HG03354 (cell line): ENCODE data around the gene HELQ.
A peak's percentile ranks its signal among the peaks of the same experiment; 100 is the strongest.
"Not testable (repeated sequence)": the region's sequence is repeated elsewhere in the genome, so short reads cannot be mapped to it uniquely, and the experiment has no call there.

ENCODE experiments used
- ATAC-seq: cut with Tn5 transposase; IDR thresholded peaks from one replicate; pipeline ENCODE4 v1.9.1; 2021; ENCODE audit warnings: mild to moderate bottlenecking; ENCODE audit not compliant: unreplicated experiment, poor library complexity, severe bottlenecking

The HELQ gene

GRCh38 chr4:83440899-83441298 is 14.7 kb downstream of the HELQ start:
- ATAC-seq, result peak; percentile 50

DNA sequence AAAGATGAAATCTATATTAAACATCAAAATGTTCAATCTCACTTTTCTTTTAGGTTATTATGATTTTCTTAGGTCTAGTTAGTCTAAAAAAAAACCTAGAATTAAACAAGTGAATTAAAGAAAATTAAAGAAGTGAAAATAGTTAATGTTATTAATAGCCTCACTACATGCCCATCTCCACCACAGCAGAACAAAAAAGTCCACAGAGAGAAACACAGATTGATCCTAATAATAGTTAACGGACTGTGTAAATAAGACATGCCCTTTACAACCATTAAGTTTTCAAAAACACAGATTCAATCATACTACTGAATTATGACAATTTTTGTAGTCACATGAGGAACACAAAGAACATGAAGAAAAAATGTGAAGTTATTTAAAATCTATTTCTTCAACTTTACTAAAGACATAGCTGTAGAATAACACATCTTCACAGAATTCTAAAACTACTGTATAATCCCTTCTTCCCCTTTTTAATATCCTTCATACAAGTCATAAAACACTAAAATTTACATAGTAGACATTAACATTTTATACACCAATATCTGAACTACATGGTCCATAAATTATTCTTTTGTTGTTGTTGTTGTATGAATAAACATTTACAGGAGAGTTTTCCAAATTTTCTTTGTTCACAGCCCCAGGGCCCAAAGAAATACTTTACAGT is 15.3 kb downstream of the HELQ start:
- no peak for ATAC-seq

GRCh38 chr4:83438719-83439118 is 16.9 kb downstream of the HELQ start:
- ATAC-seq, result no peak

DNA sequence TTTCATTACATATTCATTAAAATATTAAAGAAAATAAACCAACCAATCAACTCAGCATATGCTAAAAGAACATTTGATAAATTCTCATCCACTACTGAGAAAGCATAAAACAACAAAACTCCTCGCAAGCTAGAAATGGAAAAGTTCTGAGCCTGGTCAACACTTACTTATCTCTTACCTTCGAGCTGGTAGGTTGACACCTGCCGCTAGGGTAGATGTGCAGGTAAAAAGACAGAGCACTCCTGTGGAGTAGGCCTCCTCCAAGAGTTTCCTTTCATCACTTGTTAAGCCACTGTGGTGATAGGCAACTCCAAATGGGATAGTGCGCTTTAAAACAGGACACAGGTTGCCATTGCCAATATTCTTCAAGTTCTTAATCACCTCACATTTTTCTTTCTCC is 18.9 kb downstream of the HELQ start:
- no peak for ATAC-seq

- ATAC-seq, result no peak
Measured at GRCh38 chr4:83431200-83431599, 24.4 kb downstream of the HELQ start.

- ATAC-seq, result no peak
Measured at GRCh38 chr4:83418211-83418610, 37.4 kb downstream of the HELQ start.

DNA sequence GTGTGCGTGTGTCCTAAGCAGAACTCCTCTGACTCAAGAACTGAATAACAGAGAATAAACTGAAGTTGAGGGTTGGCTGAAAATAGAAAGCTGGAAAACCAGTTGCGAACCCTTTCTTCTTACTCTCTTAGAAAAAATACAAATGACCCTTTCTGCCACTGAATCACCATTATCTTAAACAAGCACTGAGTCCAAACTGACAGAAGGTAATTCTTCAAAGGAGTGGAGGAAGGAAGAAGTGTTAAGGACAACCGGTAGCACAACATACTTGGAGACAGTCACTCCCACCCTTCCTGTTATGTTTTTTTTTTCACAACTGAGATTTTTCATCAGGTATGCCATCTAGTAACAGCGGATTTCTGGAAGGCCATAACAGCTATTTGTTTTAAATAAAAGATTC is 38.1 kb downstream of the HELQ start:
- no peak for ATAC-seq

GRCh38 chr4:83413676-83414075 is 41.9 kb downstream of the HELQ start:
- no peak for ATAC-seq

DNA sequence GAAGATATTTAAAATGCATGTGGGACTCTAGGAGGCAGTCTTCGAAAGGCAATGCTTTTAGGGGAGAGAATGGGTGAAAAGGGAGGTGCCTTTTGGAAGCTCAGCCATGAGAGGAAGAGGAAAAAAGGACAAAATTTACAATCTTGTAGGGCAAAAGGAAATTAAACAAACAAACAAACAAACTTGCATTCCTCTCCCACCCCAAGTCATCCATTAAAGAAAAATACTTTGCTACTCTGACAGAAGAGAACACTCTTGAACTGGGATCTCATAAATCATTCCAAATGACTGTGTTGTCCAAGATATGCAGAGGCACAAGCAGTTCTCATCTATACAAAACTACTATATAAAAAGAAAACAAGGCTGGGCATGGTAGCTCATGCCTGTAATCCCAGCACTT is 46.7 kb downstream of the HELQ start:
- no peak for ATAC-seq

- ATAC-seq, result no peak
Measured at GRCh38 chr4:83405844-83406816, 49.5 kb downstream of the HELQ start.

DNA sequence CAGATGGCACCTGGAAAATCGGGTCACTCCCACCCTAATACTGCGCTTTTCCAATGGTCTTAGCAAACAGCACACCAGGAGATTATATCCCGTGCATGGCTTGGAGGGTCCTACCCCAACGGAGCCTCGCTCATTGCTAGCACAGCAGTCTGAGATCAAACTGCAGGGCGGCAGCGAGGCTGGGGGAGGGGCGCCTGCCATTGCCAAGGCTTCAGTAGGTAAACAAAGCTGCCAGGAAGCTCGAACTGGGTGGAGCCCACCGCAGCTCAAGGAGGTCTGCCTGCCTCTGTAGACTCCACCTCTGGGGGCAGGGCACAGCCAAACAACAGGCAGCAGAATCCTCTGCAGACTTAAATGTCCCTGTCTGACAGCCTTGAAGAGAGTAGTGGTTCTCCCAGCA is 57.5 kb downstream of the HELQ start:
- ATAC-seq, result not testable (repeated sequence)

- no peak for ATAC-seq
Measured at GRCh38 chr4:83393908-83394307, 61.7 kb downstream of the HELQ start.

DNA sequence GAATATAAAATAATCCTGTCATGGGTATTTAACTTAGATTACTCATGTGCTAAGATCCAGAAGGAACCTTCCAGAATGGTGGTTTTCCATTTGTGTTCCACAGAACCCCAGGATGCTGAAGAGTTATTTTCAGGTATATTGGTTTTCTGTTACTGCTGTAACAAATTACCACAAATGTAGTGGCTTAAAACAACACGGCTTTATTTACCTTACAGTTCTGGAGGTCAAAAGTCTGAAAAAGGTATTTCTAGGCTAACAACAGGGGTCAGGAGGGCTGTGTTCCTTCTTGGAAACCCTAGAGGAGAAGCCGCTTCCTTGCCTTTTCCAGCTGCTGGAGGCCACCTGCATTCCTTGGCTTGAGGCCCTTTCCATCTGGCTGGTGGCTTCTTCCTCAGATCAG is 63.1 kb downstream of the HELQ start:
- ATAC-seq, result no peak

- no peak for ATAC-seq
Measured at GRCh38 chr4:83390944-83391343, 64.7 kb downstream of the HELQ start.

DNA sequence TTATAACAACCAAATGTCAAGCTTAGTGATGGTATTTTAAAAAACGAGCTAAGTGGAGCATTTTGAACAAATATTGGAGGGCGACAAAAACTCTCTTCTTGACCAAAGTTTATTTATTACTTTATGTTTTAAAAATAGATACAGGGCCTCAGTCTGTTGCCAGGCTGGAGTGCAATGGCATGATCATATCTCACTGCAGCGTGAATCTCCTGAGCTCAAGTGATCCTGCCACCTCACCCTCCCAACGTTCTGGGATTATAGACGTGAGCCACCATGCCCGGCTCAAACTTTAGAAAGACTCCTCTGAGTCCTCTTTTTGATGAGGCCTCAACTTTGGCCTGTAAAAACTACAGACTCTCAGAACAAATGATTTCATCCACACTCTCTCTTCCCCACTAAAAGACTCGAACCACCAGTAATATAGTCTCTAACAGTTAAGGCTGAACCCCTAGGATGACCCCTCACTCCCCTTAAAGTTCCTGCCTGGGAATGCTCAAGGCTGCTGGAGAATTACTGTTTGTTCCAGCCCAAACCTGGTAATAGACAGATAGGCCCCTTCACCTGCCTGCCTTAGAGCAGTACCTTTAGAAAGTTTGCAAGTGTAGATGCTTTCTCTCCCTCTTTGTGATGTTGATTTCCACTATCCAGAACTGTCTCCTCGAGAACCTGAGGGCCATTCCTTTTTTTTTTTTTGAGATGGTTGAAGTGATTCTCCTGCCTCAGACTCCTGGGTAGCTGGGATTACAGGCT is 65.7 kb downstream of the HELQ start:
- ATAC-seq, result no peak

GRCh38 chr4:83389037-83389720 is 66.4 kb downstream of the HELQ start:
- ATAC-seq, result no peak

DNA sequence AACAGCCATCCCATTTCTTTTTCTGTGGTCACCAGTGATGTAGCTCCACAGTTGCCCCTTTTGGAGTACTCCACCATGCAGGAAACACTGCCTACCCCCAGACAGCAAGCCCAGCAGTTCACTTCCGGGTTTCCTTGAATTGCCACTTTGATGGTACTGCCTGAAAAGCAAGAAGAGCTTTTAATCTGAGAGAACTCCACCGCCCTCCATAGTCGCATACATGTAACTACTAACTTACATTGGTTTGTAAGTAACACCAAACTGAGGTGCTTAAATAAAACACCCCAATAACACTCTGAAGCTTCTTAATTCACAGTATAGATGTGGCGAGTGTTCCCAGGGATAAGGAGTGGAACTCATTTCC is 67.3 kb downstream of the HELQ start:
- no peak for ATAC-seq

DNA sequence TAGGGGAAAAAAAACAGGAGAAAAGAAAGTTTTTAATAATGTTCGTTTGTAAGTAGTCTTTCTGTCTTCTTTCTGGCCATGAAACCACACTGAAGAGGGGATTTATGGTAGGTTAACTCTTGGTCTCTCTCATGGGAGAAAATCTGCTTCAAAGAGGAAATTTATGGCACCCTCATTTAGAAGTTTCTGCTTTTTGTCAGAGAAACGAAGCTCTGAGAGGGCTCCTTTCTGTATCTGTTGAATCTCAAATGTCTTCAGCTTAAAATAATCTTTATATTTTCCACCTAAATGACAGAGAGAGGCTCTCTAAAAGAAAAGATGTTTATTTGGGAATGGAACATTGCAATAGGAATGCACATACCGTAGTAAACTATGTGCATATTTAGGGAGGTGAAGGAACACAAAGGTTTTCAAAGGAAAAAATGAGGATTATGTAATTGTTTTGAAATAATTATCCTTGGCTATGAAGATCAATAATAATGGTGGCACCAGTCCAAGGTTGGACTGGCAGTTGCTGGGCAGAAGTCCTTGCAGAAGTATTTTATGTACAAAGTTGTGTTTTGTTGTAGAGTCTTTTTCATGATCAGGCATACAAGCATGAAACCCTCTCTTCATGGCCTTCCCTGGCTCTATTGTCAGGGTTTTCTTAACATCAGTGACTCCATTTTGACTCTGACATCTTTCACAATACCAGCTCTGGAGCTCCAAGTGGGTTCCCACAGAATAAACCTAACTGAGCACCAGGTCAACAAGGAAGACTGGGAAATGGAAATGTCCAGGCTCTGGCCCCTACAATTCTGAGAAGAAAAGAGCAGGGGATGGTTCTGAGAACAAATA is 67.9 kb downstream of the HELQ start:
- ATAC-seq, result no peak

GRCh38 chr4:83387012-83387411 is 68.6 kb downstream of the HELQ start:
- no peak for ATAC-seq
